Transverse colon (tissue), 4 donors: ENCODE results near the gene DMD. TPM values are rescaled to one million over a fixed set of nuclear protein-coding genes. Genes with fewer than 3 reads are reported as not detected.

Experiments used
- DNase-seq: peaks from one replicate; pipeline ENCODE4 v3.0.0-alpha.2; 2019
- H3K27ac ChIP-seq, 4 donors: fragments of 200-600 bp; sonication (generic); 2 replicates each; pipeline ENCODE4 v1.5.1; 2016 to 2018; ENCODE audit warnings: inconsistent platforms in 4 of 4
- H3K27me3 ChIP-seq: fragments of 200-600 bp; sonication (generic); 2 replicates; pipeline ENCODE4 v1.5.1; 2017; ENCODE audit warnings: inconsistent platforms
- H3K36me3 ChIP-seq, 4 donors: fragments of 200-600 bp; sonication (generic); 2 replicates each; pipeline ENCODE4 v1.5.1; 2017 to 2019; ENCODE audit warnings: inconsistent platforms in 4 of 4
- H3K4me1 ChIP-seq, 4 donors: fragments of 200-600 bp; sonication (generic); 2 replicates each; pipeline ENCODE4 v1.5.1; 2017 to 2020; ENCODE audit warnings: inconsistent platforms in 4 of 4
- H3K4me3 ChIP-seq, 4 donors: fragments of 200-600 bp; sonication (generic); 1 replicate in 1 of 4; 2 replicates in 3 of 4; pipeline versions ENCODE4 v1.5.1 to v1.6.1; 2017 to 2019; ENCODE audit warnings: inconsistent platforms in 4 of 4
- H3K9me3 ChIP-seq, 2 donors: fragments of 200-600 bp; sonication (generic); 2 replicates each; pipeline ENCODE4 v1.5.1; 2017 to 2019; ENCODE audit warnings: inconsistent platforms in 2 of 2
- CTCF ChIP-seq, 5 experiments: fragments of 200-600 bp in 3 of 5; fragments of 450-650 bp in 2 of 5; sonication (generic) in 3 of 5; IDR thresholded peaks; 1 replicate in 2 of 5; 2 replicates in 3 of 5; pipeline ENCODE4 v1.5.1; 2016 to 2017; ENCODE audit warnings: antibody characterized with exemption in 5 of 5, inconsistent platforms in 3 of 5, mild to moderate bottlenecking in 2 of 5, moderate library complexity in 1 of 5
- EP300 ChIP-seq: sonication (generic); formaldehyde crosslinking; IDR thresholded peaks from one replicate; pipeline ENCODE4 v1.6.1; 2017; ENCODE audit warnings: antibody characterized with exemption, low read depth
- POLR2A ChIP-seq: fragments of 450-650 bp; IDR thresholded peaks from one replicate; pipeline ENCODE4 v1.6.1; 2016; ENCODE audit warnings: antibody characterized with exemption, mild to moderate bottlenecking, moderate library complexity
- POLR2AphosphoS5 ChIP-seq, 3 donors: sonication (generic); formaldehyde crosslinking; IDR thresholded peaks; one replicate each; pipeline ENCODE4 v1.6.1; 2016; ENCODE audit warnings: antibody characterized with exemption in 3 of 3
- WGBS, 2 donors: methylation state at CpG; one replicate each; pipeline ENCODE4 v1.1.5; 2018; ENCODE audit warnings: low coverage in 1 of 2; 5-methylcytosine and 5-hydroxymethylcytosine counted together
- in situ Hi-C, 4 donors: fragments of 200-750 bp; cut with MboI; loops; one replicate each; pipeline versions ENCODE4 v1.15.0 to v1.15.1; 2017; ENCODE audit warnings: low sequenced_read_pairs in 3 of 4, low pct_ligation_motif_present in 1 of 4, low pct_unique_long_range_greater_than_20kb in 1 of 4
- intact Hi-C: fragments of 100-400 bp; cut with DNase I; formaldehyde crosslinking; loops from one replicate; pipeline ENCODE4 v1.15.1; 2023; ENCODE audit warnings: low total_unique reads
- total RNA-seq, 4 donors: library from RNA; depleted of rRNA; stranded (reverse); fragments of >200 nt; gene quantifications; one replicate each; pipeline ENCODE4 v1.1.0, GENCODE V29; 2016

The DMD gene
- total RNA-seq, 4 donors from 2014 or later, result 20.9 to 44.6 (median 32.5) TPM

- TF ChIP-seq CTCF (IDR thresholded peaks at IDR 0.05) (no peak), EP300 (no peak), POLR2AphosphoS5 (IDR thresholded peaks at IDR 0.05) (no peak), POLR2A (no peak)
- DNase-seq, result no peak
- H3K4me3 ChIP-seq, result no peak overlapping the region
- no peak overlapping the region for H3K27ac ChIP-seq
- in situ Hi-C loops, result loop anchor here in 1 of 4 donors (25.0 kb wide), 1 partner anchor 107 kb away; no protein-coding TSS in a partner anchor
- WGBS, 2 donors, result 43% methylated on average over 1 to 5 of the region's 5 CpGs
- H3K9me3 ChIP-seq, result no peaks in the 10 kb centered on the region
- no peaks in the 10 kb centered on the region for H3K4me1 ChIP-seq
- no peaks in the 10 kb centered on the region for H3K36me3 ChIP-seq
- intact Hi-C loops, result no loop called here
- H3K27me3 ChIP-seq, result no peaks in the 10 kb centered on the region
Measured at GRCh38 chrX:32155044-32155638, 1056.2 kb downstream of the DMD start.

- no peaks in the 10 kb centered on the region for H3K4me1 ChIP-seq
- H3K36me3 ChIP-seq, result no peaks in the 10 kb centered on the region
- H3K27ac ChIP-seq, result no peak overlapping the region
- in situ Hi-C loops (loop anchor here in 1 of 4 donors (25.0 kb wide), 1 partner anchor 109 kb away; no protein-coding TSS in a partner anchor), intact Hi-C loops (no loop called here)
- DNase-seq, result no peak
- 79 to 100% methylated on average over 1 to 4 of the region's 4 CpGs for WGBS, 2 donors
- H3K9me3 ChIP-seq, result no peaks in the 10 kb centered on the region
- TF ChIP-seq CTCF (IDR thresholded peaks at IDR 0.05), result no peak
- no peak for TF ChIP-seq EP300
- no peak for TF ChIP-seq POLR2A
- TF ChIP-seq POLR2AphosphoS5 (IDR thresholded peaks at IDR 0.05), result no peak
- H3K4me3 ChIP-seq, result no peak overlapping the region
- no peaks in the 10 kb centered on the region for H3K27me3 ChIP-seq
Measured at GRCh38 chrX:32153585-32153984, 1057.8 kb downstream of the DMD start.

GRCh38 chrX:32150141-32150540 is 1061.2 kb downstream of the DMD start:
- 70% methylated on average over 6 of the region's 6 CpGs; no CpG with 5 or more reads in 1 of the 2 donors for WGBS, 2 donors
- intact Hi-C loops, result no loop called here

GRCh38 chrX:32141841-32142240 is 1069.5 kb downstream of the DMD start:
- no peak overlapping the region for H3K27ac ChIP-seq
- DNase-seq, result no peak
- intact Hi-C loops, result no loop called here
- H3K4me3 ChIP-seq, result no peak overlapping the region
- no peaks in the 10 kb centered on the region for H3K36me3 ChIP-seq
- H3K27me3 ChIP-seq, result no peaks in the 10 kb centered on the region
- WGBS, 2 donors, result 75 to 77% methylated on average over 3 to 5 of the region's 5 CpGs
- H3K4me1 ChIP-seq, result no peaks in the 10 kb centered on the region
- no peaks in the 10 kb centered on the region for H3K9me3 ChIP-seq
- TF ChIP-seq EP300 (no peak), POLR2AphosphoS5 (IDR thresholded peaks at IDR 0.05) (no peak), POLR2A (no peak), CTCF (IDR thresholded peaks at IDR 0.05) (no peak)
- in situ Hi-C loops, result no loop called here

More at GRCh38 chrX:32150141-32150540, 1061.2 kb downstream of the DMD start:
- DNase-seq, result no peak
- no peaks in the 10 kb centered on the region for H3K4me1 ChIP-seq
- H3K4me3 ChIP-seq, result no peak overlapping the region
- TF ChIP-seq EP300 (no peak), CTCF (IDR thresholded peaks at IDR 0.05) (no peak), POLR2A (no peak), POLR2AphosphoS5 (IDR thresholded peaks at IDR 0.05) (no peak)
- H3K9me3 ChIP-seq, result no peaks in the 10 kb centered on the region
- H3K27me3 ChIP-seq, result no peaks in the 10 kb centered on the region
- in situ Hi-C loops, result loop anchor here in 1 of 4 donors (25.0 kb wide), 1 partner anchor 112 kb away; no protein-coding TSS in a partner anchor
- H3K36me3 ChIP-seq, result no peaks in the 10 kb centered on the region
- no peak overlapping the region for H3K27ac ChIP-seq
